Esophagus mucosa (tissue), 1 donor: ENCODE results near the gene MORF4L1. TPM values are rescaled to one million over a fixed set of nuclear protein-coding genes. Genes with fewer than 3 reads are reported as not detected.
"Not testable (repeated sequence)": the region's sequence is repeated elsewhere in the genome, so short reads cannot be mapped to it uniquely, and the experiment has no call there.

ENCODE experiments used
- ATAC-seq: fragments of 200-7000 bp; cut with Tn5 transposase; one replicate; pipeline ENCODE4 v1.9.1; 2020
- total RNA-seq: library from RNA; stranded (reverse); gene quantifications from one replicate; pipeline ENCODE4 v1.2.4, GENCODE V29; 2023
- donor health status: DM: yes; HTN: yes; CAD: no.

MORF4L1 gene
- total RNA-seq, 1 donor from 2014 or later, result 128 TPM

- ATAC-seq, result not testable (repeated sequence)
These were observed 29.8 kb downstream of the MORF4L1 start for GRCh38 chr15:78902281-78903032.

- ATAC-seq, result no peak
These were observed 32.1 kb downstream of the MORF4L1 start for GRCh38 chr15:78904599-78905358.

GRCh38 chr15:78906316-78906620 lies 33.6 kb downstream of the MORF4L1 start:
- ATAC-seq, result no peak

DNA sequence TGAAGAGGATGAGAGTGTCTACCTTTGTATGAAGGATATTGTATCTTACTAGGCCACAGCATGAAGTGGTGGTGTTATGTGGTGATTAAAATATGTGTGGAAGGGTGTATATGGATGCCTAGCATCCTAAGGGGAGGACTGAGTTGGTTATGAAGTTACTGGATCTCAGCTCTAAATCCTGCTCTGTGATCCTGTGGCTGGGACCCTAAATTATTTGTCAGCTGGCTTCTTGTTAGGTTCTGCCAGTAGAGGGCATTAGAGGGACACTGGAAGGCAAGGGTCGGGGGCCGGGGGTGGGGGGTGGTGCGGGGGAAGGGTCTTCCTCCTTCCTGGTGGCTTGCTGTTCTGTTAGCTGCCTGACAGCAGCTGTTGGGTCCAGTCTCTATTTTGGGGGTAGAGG lies 34.9 kb downstream of the MORF4L1 start:
- ATAC-seq, result no peak

GRCh38 chr15:78909160-78909695 lies 36.5 kb downstream of the MORF4L1 start:
- ATAC-seq, result no peak

DNA sequence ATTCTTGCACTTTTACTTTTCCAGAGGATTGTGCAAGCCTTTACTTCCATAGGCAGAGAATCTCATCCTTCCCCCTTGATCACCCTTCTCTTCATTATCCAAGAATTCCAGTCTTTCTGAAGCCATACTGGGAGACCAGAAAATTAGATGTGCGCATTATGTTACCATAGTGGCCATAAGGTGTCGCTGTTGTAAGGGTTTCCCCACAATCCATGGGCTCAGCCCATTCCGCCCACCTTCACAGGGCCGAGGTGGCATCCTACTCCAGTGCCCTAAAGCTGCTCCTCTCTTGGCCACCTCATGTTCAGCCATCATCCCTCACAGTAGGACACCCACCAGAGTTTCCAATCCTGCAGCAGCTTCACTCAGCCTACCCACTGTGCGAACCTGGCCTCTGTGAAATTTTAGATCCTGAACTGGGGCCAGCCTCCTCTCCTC lies 37.1 kb downstream of the MORF4L1 start:
- ATAC-seq, result peak; percentile 48

DNA sequence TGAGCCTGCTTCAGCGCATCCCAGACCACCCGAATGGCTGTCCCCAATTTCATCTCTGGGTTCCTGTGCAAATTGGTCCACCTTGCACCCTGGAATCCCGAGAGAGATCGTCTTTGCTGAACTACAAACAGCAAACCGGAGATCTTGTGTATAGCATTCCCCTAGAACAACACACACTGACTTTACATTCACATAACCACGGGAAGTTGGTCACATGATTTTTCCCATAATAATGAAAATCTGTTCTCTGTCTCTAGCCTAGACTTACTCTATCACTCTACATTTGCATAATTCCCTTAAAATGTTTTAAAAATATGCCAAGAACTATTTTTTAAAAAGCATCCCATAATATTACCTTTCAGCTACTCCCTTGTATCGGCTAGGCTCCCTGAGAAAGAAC lies 37.6 kb downstream of the MORF4L1 start:
- no peak for ATAC-seq

DNA sequence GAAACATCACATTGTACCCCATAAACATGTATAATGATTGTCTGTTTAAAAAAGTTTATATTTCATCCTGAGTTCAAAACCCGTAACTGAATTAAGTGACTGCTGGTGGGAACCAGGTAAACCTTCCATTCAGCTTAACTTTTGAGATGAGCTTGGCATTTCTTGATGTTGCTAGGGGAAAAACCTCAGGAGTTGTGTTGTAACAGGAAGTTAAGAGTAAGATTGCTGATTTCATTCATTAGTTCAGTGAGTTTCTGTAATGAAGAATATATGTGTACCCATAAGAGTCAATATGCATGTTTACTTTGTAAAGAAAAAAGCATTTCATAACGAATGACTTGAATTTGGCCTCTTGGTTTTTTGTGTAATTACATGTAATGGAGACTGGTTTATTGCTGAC lies 39.6 kb downstream of the MORF4L1 start:
- no peak for ATAC-seq

GRCh38 chr15:78913012-78913411 lies 40.3 kb downstream of the MORF4L1 start:
- ATAC-seq, result no peak

GRCh38 chr15:78914027-78914764 lies 41.5 kb downstream of the MORF4L1 start:
- ATAC-seq, result peak; percentile 60

DNA sequence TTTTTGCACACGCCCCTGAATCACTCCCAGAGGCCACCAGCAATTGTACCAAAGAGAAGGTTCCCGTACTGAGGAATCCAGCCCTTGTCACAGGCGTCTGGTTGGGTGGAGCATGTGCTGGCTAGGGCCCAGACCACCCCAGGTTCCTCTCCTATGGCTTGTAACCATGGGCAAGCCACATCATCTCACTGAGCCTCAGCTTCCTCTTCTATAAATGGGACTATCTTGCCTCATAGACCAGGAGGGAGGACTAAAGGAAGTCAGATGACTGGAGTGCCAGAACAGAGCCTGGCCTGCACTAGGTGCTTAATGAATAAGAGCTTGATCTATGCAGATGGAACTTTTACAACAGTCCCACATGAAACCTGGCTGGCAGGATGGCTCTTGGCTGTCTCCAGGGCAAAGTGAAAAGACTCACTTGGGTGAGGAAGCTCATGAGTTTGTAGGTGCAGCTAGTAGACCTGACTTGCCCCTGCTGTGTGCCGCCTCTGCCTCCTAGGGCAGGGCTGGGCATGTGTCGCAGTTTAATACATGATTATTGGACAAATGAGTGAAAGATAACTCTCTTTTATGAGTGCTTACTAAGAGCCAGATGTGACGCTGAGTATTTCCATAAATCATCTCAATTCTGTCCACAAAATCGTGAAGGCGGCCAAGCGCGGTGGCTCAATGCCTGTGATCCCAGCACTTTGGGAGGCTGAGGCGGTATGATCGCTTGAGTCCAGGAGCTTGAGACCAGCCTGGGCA lies 42.8 kb downstream of the MORF4L1 start:
- peak; percentile 85 for ATAC-seq

- no peak for ATAC-seq
These were observed 43.4 kb downstream of the MORF4L1 start for GRCh38 chr15:78916088-78916487.

DNA sequence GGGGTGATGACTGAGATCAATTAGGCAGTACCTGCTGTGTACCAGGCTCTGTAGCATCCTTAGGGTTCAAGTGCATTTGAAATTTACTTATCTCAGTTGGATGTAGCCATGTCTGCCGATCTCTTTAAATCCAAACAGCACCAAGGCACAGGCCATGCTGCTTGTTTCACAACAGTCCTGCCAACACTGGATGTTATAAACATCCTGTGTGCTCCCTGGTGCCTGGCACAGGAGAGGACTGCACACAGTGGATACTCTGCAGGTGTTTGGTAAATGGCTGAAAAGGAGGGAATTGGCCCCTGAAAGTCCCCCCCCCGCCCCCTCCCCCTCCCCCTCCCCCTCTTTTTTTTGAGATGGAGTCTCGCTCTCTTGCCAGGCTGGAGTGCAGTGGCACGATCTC lies 45.2 kb downstream of the MORF4L1 start:
- ATAC-seq, result no peak

DNA sequence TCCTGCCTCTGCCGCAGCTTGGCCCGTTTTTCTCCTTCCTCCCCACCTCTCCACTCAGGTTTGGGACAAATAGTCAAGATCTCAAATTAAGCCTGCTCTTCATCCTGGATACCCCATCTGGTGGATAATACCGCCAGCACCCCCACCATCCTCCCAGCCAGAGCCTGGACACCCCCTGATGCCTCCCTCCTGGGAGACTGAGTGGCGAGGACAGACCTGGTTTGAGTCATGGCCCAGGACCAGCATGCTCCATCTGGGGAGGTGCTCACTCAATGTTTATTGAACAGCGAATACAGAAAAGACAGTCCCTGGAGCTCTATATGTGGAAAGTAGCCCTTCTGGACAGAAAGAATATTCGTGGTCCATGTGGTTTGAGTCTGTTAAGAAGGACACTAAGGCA lies 48.8 kb downstream of the MORF4L1 start:
- no peak for ATAC-seq

GRCh38 chr15:78921940-78922339 lies 49.2 kb downstream of the MORF4L1 start:
- ATAC-seq, result no peak

- ATAC-seq, result no peak
These were observed 49.8 kb downstream of the MORF4L1 start for GRCh38 chr15:78922527-78922926.

DNA sequence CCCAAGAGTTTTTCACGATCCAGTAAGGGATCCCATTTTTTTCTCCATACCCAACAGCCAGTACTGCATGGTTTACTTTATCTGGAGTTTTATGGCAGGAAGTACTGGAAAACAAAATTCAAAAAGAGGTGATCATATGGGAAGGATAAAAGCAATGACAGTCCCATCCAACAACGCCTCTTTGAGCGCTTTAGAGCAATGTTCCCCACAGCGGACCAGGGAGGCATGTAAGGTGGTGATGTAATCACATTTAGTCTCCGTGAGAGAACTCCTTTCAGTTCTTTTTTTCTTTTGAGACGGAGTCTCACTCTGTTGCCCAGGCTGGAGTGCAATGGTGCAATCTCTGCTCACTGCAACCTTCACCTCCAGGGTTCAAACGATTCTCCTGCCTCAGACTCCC lies 50.3 kb downstream of the MORF4L1 start:
- no peak for ATAC-seq

- no peak for ATAC-seq
These were observed 51.0 kb downstream of the MORF4L1 start for GRCh38 chr15:78923480-78924360.

DNA sequence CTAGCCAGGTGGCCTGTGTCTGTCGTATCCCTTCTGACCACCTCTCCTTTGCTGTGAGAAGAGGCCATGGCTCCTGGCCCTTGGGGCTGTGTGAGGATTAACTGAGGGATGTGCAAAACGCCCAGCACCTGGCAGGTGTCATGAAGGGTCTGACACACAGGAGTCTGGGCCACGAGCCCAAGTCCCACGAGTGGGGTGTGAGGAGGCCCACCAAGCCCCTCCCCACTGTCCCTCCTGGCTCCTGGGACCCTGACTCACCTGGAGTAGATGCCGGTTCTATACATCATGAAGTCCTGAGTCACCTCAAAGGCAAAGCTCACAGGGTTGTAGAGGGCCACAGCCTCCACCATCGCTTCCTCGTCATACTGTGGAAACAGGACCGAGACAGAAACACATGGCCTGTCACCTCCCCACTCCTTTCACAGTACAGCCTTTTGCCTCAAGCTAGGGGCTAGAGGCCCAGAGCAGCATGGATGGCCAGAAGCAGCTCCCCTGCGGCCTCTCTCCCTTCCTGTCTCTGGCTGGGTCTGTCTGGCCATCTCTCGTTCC lies 52.5 kb downstream of the MORF4L1 start:
- ATAC-seq, result no peak

DNA sequence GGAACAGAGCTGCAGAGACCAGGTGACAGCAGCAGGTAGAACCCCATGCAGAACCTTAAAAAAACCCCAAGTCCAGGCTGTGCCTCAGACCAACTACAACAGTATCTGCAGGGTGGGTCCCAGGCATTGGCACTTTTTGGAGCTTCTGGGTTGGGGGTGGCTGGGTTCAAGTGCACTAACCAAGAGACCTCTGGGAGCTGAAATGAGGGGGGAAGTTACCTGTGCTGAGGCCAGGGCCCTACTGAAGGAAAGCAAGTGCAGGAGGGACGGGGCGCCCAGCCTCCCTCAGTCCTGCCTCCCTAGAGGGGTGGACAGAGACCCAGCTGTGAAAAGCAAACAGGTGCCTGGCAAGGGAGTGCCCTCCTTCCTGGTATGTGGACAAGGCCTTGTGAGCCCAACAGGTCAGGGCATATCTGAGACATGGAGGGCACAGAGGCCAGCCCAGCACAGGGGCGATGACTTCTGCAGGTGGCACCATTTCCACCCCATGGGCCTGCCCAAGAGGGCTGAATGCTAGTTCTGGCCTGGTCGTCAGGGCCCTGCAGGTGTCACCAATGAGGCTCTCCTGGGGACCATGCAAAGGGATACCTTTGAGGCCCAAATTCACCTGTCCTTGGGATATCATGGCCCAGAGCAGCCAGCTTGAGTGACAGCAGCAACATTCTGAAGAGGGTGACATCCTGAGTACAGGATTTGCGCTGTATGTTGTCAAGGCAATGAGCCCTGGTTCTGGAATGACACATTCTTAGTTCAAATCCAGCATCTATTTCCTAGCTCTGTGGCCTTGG lies 53.5 kb downstream of the MORF4L1 start:
- no peak for ATAC-seq
